ENCODE data around the gene FAT1. TPM values are rescaled to one million over a fixed set of nuclear protein-coding genes. Genes with fewer than 3 reads are reported as not detected.

Gene FAT1
- total RNA-seq, result 395 and 408 TPM in 2 replicates
- long read RNA-seq, transcript FAT1-208 (2 exons, 1,852 nt), result major isoform, 8 of 51 reads
- long read RNA-seq, partial matches to known transcripts, result 26 of 51 reads
- long read RNA-seq, other reads (novel, unspliced or antisense), result 13 of 51 reads

DNA sequence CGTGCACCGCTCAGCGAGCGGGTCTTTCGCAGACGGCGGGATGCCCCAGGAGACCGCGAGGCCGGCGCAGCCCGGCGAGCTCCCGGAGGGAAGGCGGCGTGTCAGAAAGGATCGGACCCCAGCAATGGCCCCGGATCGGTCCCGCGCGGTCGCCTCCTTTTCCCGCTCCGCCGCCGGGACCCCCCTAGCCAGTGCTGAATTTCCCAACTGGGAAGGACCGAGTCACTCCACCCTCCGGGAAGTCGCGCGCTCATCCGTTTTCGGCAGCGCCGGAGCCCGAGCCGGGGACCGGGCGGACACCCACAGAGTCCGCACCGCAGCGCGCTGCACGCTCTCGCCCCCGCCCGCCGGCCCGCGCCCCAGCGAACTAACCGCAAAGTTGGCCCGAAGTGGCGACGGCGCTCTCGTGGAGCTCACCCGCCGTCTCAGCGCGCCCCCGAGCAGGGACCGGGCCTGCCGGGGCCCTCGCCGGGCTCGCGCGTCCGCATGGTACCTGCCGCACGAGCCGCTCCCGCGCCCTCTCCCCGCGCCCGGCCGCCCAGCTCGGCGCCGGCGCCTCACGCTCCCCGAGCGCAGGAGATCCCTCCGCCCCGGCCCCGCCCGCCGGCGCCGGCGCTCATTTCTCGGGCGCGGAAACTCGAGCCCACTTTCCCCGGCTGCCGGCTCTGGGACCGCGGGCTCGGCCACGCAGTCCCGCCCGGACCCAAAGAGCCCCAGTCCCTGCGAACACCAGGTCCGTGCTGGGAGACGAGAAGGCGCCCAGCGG lies at the start of gene FAT1:
FAT1 (minus strand) TSS at position 565 of the 766 bp plus-strand sequence. CDS start 14,029 bp downstream, outside the sequence.
- H3K27ac Mint-ChIP-seq (ENCODE audit: unreplicated experiment), result peak within 1 kb of the TSS; percentile 97
- no peaks in the 10 kb centered on the region for H3K9me3 Mint-ChIP-seq (ENCODE audit: unreplicated experiment)
- peak within 1 kb of the TSS; percentile 96 for H3K4me3 Mint-ChIP-seq (ENCODE audit: unreplicated experiment)
- no peaks in the 10 kb centered on the region for H3K36me3 Mint-ChIP-seq (ENCODE audit: unreplicated experiment)
- H3K4me1 Mint-ChIP-seq (ENCODE audit: unreplicated experiment), result peaks cover 33% of the 10 kb centered on the region
- peak; percentile 92 for DNase-seq (ENCODE audit: extremely low spot score, unreplicated experiment)
- TF ChIP-seq, protein P1, sequence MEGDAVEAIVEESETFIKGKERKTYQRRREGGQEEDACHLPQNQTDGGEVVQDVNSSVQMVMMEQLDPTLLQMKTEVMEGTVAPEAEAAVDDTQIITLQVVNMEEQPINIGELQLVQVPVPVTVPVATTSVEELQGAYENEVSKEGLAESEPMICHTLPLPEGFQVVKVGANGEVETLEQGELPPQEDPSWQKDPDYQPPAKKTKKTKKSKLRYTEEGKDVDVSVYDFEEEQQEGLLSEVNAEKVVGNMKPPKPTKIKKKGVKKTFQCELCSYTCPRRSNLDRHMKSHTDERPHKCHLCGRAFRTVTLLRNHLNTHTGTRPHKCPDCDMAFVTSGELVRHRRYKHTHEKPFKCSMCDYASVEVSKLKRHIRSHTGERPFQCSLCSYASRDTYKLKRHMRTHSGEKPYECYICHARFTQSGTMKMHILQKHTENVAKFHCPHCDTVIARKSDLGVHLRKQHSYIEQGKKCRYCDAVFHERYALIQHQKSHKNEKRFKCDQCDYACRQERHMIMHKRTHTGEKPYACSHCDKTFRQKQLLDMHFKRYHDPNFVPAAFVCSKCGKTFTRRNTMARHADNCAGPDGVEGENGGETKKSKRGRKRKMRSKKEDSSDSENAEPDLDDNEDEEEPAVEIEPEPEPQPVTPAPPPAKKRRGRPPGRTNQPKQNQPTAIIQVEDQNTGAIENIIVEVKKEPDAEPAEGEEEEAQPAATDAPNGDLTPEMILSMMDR (IDR thresholded peaks at IDR 0.05), result no peak
- H3K27me3 Mint-ChIP-seq (ENCODE audit: unreplicated experiment), result no peaks in the 10 kb centered on the region

DNA sequence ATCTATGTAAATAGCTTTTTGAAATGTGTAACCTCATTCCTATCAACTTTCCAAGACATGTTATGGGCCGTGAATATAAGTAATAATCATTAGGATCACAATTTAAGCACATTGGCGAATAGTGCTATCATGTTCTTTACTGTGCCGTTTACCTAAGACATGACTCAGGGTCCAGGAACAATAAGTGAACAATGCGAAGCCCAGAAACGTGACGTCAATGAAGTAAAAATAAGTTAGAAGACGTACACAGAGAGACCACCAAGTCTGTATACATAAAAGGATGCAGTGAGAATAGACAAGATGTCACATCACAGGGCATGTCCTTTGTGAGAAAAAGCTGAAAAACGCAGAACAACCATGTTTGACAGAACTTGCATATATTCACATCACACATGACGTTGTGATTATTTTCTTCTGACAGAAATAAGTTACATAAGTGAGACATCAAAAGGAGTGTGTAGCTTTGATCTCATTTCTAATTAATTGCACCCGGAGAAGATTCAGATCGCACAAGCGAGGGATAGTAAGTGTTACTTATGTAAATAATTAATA lies 49.4 kb upstream of the FAT1 start:
- Mint-ChIP-seq H3K27ac (ENCODE audit: unreplicated experiment) (no peak overlapping the region), H3K27me3 (ENCODE audit: unreplicated experiment) (no peaks in the 10 kb centered on the region), H3K4me3 (ENCODE audit: unreplicated experiment) (no peak overlapping the region), H3K36me3 (ENCODE audit: unreplicated experiment) (no peaks in the 10 kb centered on the region), H3K9me3 (ENCODE audit: unreplicated experiment) (no peaks in the 10 kb centered on the region), H3K4me1 (ENCODE audit: unreplicated experiment) (peaks cover 19% of the 10 kb centered on the region)
- TF ChIP-seq, protein P1 (IDR thresholded peaks at IDR 0.05), result no peak
- DNase-seq (ENCODE audit: extremely low spot score, unreplicated experiment), result no peak

DNA sequence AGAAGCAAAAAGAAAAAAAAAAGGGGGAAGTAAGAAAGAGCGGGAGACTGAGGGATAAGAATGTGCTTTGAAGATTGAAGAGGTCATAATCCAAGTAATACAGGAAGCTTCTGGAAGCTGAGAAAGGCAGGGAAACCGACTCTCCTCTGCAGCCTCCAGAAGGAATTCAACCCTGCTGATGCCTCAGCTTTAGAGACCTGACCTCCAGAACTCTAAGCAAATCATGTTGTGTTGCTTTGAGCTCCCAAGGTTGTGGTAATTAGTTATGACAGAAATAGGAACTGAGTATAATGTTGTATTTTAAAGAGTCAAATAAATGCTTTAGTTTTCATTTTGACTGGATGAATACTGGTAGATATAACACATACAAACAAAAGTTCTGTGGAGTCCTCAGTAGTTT lies 48.0 kb upstream of the FAT1 start:
- Mint-ChIP-seq H3K27me3 (ENCODE audit: unreplicated experiment) (no peaks in the 10 kb centered on the region), H3K36me3 (ENCODE audit: unreplicated experiment) (no peaks in the 10 kb centered on the region), H3K27ac (ENCODE audit: unreplicated experiment) (peak overlapping the region; percentile 3)

DNA sequence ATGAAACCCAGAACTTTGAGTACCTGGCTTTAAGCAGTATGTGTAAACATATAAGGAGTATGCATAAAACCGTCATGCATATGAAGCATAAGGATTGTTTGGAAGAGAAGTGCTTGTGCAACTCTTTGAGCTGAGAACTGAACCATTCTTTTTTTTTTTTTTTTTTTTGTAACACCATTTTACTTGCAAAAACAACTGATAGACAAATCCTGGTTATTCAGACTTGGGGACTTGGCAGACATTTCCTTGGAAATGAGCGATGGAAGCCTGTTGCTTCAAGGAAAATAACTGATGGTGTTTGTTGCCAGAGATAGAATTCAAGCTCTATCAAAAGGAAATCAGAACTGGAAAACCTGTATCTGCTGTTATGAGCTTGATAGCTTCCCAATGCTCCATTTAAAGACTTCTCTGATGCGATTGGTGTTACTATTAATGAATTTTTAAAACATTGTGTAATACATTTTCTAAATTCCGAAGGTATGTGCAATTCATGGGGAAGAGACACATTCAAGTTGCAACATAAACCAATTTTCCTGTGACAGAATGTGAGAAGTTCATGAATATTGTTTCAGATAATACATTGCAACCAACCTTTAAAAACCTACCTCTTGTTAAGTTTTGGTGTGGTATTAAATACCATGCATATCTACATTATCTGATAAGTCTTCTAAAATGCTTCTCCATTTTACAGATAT lies 47.0 kb upstream of the FAT1 start:
- no peaks in the 10 kb centered on the region for H3K27me3 Mint-ChIP-seq (ENCODE audit: unreplicated experiment)
- TF ChIP-seq, protein P1 (IDR thresholded peaks at IDR 0.05), result no peak
- H3K36me3 Mint-ChIP-seq (ENCODE audit: unreplicated experiment), result no peaks in the 10 kb centered on the region
- H3K4me1 Mint-ChIP-seq (ENCODE audit: unreplicated experiment), result peaks cover 19% of the 10 kb centered on the region
- DNase-seq (ENCODE audit: extremely low spot score, unreplicated experiment), result no peak
- H3K27ac Mint-ChIP-seq (ENCODE audit: unreplicated experiment), result no peak overlapping the region
- H3K4me3 Mint-ChIP-seq (ENCODE audit: unreplicated experiment), result no peak overlapping the region
- H3K9me3 Mint-ChIP-seq (ENCODE audit: unreplicated experiment), result no peaks in the 10 kb centered on the region

More for the DNA sequence above, 48.0 kb upstream of the FAT1 start:
- Mint-ChIP-seq H3K4me1 (ENCODE audit: unreplicated experiment) (peaks cover 19% of the 10 kb centered on the region), H3K4me3 (ENCODE audit: unreplicated experiment) (no peak overlapping the region), H3K9me3 (ENCODE audit: unreplicated experiment) (no peaks in the 10 kb centered on the region)
- no peak for DNase-seq (ENCODE audit: extremely low spot score, unreplicated experiment)
- TF ChIP-seq, protein P1 (IDR thresholded peaks at IDR 0.05), result no peak

DNA sequence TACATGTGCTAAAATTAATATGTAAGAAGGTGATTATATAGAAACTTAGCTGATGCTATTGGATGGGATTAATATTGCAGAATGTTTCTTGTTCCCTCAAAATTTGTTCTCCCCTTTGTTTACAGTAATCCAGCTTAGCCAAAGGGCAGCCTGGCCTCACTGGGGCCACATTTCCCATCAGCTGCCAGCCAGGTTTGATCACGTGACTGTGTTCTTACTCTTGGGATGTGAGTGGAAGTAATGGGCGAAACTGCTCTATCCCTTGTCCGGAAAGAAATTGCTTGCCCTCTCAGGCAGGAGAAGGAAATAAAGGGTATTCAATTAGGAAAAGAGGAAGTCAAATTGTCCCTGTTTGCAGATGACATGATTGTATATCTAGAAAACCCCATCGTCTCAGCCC lies 44.1 kb upstream of the FAT1 start:
- no peak overlapping the region for H3K27ac Mint-ChIP-seq (ENCODE audit: unreplicated experiment)
- H3K4me1 Mint-ChIP-seq (ENCODE audit: unreplicated experiment), result peaks cover 26% of the 10 kb centered on the region
- DNase-seq (ENCODE audit: extremely low spot score, unreplicated experiment), result no peak
- TF ChIP-seq, protein P1 (IDR thresholded peaks at IDR 0.05), result no peak
- no peak overlapping the region for H3K4me3 Mint-ChIP-seq (ENCODE audit: unreplicated experiment)
- H3K9me3 Mint-ChIP-seq (ENCODE audit: unreplicated experiment), result no peaks in the 10 kb centered on the region
- H3K27me3 Mint-ChIP-seq (ENCODE audit: unreplicated experiment), result no peaks in the 10 kb centered on the region
- H3K36me3 Mint-ChIP-seq (ENCODE audit: unreplicated experiment), result no peaks in the 10 kb centered on the region
